Activated T-helper 1 cell treated with anti-CD3 and anti-CD28 coated beads, Interleukin-12 subunit alpha, Interleukin-12 subunit beta, Interleukin-2, Interleukin-4 antibody, amounts not matched to agents 30 ng/mL and 10 ng/mL and 1 ng/mL, durations not matched to agents 14 hours and 24 hours and 36 hours (primary cell): ENCODE measurements around the gene GPD2. TPM values are rescaled to one million over a fixed set of nuclear protein-coding genes. Genes with fewer than 3 reads are reported as not detected.

ENCODE experiments used
- DNase-seq: peaks from one replicate; pipeline ENCODE4 v3.0.0; 2021; ENCODE audit warnings: low spot score
- H3K27ac Mint-ChIP-seq: one replicate; pipeline ENCODE4 v1.8.0; 2021; ENCODE audit warnings: mild to moderate bottlenecking, mixed read lengths
- H3K27me3 Mint-ChIP-seq: one replicate; pipeline ENCODE4 v1.8.0; 2022; ENCODE audit warnings: mild to moderate bottlenecking, moderate library complexity, mixed read lengths; ENCODE audit not compliant: insufficient read depth
- H3K36me3 Mint-ChIP-seq: one replicate; pipeline ENCODE4 v1.8.0; 2021; ENCODE audit warnings: low read depth, mixed read lengths
- H3K4me1 Mint-ChIP-seq: one replicate; pipeline ENCODE4 v1.8.0; 2021; ENCODE audit warnings: low read depth, mixed read lengths
- H3K4me3 Mint-ChIP-seq: one replicate; pipeline ENCODE4 v1.8.0; 2021; ENCODE audit warnings: mild to moderate bottlenecking, moderate library complexity, mixed read lengths
- H3K9me3 Mint-ChIP-seq: one replicate; pipeline ENCODE4 v1.8.0; 2021; ENCODE audit warnings: mixed read lengths
- intact Hi-C: fragments of 100-400 bp; cut with micrococcal nuclease; formaldehyde crosslinking; loops from one replicate; pipeline ENCODE4 v1.15.1; 2024
- total RNA-seq: library from RNA; stranded (reverse); gene quantifications from 2 replicates; pipeline ENCODE4 v1.2.3, GENCODE V29; 2022

GPD2 gene
- total RNA-seq, 1 donor from 2014 or later: 18.1 TPM

DNA sequence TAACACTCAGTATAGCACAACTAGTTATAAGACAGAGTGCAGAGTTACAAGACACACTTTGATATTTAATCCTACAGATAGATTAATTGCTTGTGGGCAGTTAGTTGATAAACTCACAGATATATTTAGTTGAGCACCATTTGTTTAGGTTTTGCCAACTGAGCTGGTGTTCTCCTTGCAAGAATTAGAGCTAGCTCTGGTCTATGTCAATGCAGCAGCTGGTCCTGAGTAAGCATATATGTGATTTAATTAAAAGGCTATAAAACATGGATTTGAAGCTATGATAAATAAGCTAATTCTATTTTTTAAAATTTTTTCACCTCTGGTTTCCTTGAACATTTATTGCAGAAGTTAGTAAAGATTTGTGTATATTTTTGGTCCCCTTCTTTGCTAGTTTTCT, 35.6 kb downstream of the GPD2 start:
- Mint-ChIP-seq H3K36me3 (peaks cover 10% of the 10 kb centered on the region), H3K4me1 (peaks cover 75% of the 10 kb centered on the region), H3K4me3 (no peak overlapping the region), H3K27me3 (no peaks in the 10 kb centered on the region), H3K27ac (no peak overlapping the region), H3K9me3 (no peaks in the 10 kb centered on the region)
- intact Hi-C loops: loop anchor here (5.0 kb wide), 1 partner anchor 116 kb away; no protein-coding TSS in a partner anchor
- no peak for DNase-seq

DNA sequence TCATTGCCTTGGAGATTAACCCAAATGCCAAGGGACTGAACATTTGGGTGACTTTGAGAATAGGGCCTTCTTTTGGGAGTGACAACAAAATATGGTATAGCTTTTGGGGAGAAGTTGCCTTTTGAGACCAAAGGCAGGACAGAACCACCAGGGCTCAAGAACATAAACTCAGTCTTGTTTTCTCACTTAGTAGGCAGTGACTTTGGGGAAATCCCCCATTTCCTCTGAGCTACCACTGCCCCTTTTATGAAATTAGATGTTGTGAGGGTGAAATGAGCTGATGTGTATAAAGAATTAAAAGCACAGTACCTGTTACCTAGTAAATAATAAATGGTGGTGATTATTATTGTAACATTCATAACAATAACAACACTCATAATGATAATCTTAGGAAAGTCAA, 36.5 kb downstream of the GPD2 start:
- Mint-ChIP-seq H3K27ac (no peak overlapping the region), H3K4me3 (no peak overlapping the region), H3K27me3 (no peaks in the 10 kb centered on the region), H3K4me1 (peaks cover 77% of the 10 kb centered on the region), H3K9me3 (no peaks in the 10 kb centered on the region), H3K36me3 (peaks cover 15% of the 10 kb centered on the region)
- intact Hi-C loops: loop anchor here (5.0 kb wide), 1 partner anchor 115 kb away; no protein-coding TSS in a partner anchor
- DNase-seq: peak; percentile 2

DNA sequence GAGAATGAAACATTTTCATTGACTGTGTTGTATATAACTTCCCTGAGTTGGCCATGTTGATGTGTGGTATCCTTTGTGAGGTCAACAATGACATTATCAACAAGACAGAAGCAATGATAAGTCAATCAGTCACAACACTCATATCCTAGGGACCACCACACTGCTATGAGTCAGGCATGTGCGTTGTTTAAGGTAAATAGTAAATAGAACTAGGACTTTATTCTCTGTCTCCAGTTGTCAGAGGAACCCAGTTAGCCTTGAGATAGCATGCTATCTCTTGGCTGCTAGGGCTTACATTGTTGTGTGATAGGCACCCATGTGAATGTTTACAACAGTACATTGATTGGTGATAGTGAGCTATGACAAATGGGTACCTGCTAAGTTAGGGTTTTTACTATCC, 37.3 kb downstream of the GPD2 start:
- Mint-ChIP-seq H3K9me3 (no peaks in the 10 kb centered on the region), H3K27ac (no peak overlapping the region), H3K4me1 (peaks cover 72% of the 10 kb centered on the region), H3K4me3 (no peak overlapping the region), H3K36me3 (peaks cover 16% of the 10 kb centered on the region), H3K27me3 (no peaks in the 10 kb centered on the region)
- DNase-seq: no peak
- intact Hi-C loops: loop anchor here (5.0 kb wide), 1 partner anchor 114 kb away; no protein-coding TSS in a partner anchor

DNA sequence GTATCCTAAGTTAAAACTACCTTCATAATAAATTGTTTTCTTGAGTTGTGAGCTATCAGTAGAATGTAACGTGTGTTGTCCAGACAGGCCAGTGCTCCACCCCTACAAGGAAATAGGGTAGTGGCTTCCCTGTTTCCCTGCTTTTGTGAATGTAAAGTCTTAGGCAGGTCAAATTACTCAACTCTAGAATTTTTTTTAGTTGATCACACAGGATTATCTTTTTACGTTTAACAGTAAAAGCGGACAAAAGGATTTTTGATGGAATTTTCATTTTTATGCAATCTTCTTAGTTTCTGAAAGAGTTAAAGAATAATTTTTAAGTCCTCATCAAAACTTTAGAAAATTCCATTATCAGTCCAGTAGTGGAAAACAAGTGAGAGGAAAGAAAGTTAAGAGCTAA, 38.2 kb downstream of the GPD2 start:
- Mint-ChIP-seq H3K27ac (no peak overlapping the region), H3K4me3 (no peak overlapping the region), H3K4me1 (peaks cover 74% of the 10 kb centered on the region), H3K27me3 (no peaks in the 10 kb centered on the region), H3K9me3 (no peaks in the 10 kb centered on the region), H3K36me3 (peaks cover 16% of the 10 kb centered on the region)
- intact Hi-C loops: loop anchor here (5.0 kb wide), 1 partner anchor 113 kb away; no protein-coding TSS in a partner anchor
- no peak for DNase-seq

DNA sequence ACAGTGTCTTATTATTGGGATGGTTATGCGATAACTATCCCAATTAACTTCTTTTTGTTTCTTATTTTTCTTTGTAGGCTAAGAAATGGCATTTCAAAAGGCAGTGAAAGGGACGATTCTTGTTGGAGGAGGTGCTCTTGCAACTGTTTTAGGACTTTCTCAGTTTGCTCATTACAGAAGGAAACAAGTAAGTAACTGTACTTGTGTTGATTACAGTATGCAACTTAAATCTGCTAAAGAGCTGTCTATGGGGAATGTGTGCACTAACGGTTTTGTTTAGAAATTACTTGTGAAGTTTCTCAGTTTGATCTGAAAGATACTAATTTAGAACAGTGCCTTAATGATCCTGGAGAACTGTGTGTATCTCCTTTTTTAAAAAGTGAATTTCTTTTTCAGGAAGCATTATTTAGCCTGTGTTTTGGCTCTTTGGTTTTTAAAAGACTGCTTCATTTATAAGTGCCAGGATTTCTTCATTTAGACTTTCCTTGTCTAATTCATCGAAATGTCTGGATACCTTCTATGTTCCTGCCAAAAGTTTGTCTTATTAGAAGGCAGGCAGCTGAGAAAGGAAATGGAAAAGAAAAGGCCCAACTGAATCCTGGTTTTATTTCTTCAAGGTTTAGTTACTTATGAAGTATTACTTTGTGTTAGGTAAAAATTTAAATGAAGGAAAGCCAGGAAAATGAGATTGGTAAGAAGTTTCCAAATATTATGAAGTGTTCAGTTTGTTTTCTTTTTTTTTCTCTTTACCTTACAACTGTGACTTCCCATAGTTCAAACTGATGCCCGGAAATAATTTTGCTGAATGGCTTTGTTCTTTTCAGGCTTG, 40.1 kb downstream of the GPD2 start:
- H3K27me3 Mint-ChIP-seq: no peaks in the 10 kb centered on the region
- peaks cover 74% of the 10 kb centered on the region for H3K4me1 Mint-ChIP-seq
- DNase-seq: no peak
- peaks cover 15% of the 10 kb centered on the region for H3K36me3 Mint-ChIP-seq
- intact Hi-C loops: loop anchor here (1.0 to 5.0 kb wide), 7 partner anchors 14 to 420 kb away; partner anchors contain the start of gene GPD2
- peak overlapping the region; percentile 76 for H3K4me3 Mint-ChIP-seq
- peak overlapping the region; percentile 92 for H3K27ac Mint-ChIP-seq
- H3K9me3 Mint-ChIP-seq: no peaks in the 10 kb centered on the region

DNA sequence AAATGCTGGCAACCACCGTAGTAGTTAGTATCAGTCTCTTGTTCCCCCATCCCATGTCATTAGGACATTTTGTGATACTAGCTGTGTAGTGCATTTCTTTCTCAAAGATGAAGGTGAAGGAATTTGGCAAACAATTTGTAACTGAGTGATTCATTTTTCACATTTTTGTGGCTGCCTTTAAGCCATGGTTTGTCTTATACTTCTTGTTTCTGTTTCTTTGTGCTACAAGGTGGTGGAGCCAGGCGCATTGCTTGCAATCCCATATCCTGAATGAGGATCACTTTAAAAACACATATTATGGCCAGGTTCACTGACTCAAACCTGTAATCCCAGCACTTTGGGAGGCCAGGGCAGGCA, 40.6 kb downstream of the GPD2 start:
- Mint-ChIP-seq H3K27ac (peak overlapping the region; percentile 92), H3K9me3 (no peaks in the 10 kb centered on the region), H3K36me3 (peaks cover 12% of the 10 kb centered on the region), H3K4me3 (peak overlapping the region; percentile 76), H3K4me1 (peaks cover 69% of the 10 kb centered on the region), H3K27me3 (no peaks in the 10 kb centered on the region)
- intact Hi-C loops: loop anchor here (1.0 to 5.0 kb wide), 7 partner anchors 13 to 419 kb away; partner anchors contain the start of gene GPD2
- peak; percentile 11 for DNase-seq

DNA sequence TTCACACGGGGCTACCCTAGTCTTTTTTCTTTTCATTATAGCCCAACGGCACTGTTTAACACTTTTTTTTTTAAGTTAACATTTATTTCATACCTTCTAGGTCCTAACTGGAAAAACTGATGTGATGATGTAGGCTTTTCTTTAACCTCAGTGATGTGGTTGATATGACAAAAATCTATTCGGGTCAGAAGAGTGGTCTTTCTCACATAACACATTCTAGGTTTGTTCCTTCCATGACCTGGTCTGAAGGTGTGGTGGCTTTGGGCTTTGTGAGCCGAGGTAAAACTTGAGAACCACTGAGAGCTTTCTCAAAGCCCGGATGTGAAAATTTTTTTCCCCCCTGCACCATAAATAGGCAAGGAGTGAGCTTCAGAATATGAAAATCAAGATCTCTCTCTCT, 44.2 kb downstream of the GPD2 start:
- no peaks in the 10 kb centered on the region for H3K9me3 Mint-ChIP-seq
- intact Hi-C loops: no loop called here
- no peak for DNase-seq
- no peak overlapping the region for H3K4me3 Mint-ChIP-seq
- H3K4me1 Mint-ChIP-seq: peaks cover 71% of the 10 kb centered on the region
- H3K27me3 Mint-ChIP-seq: no peaks in the 10 kb centered on the region
- H3K36me3 Mint-ChIP-seq: peaks cover 17% of the 10 kb centered on the region
- peak overlapping the region; percentile 7 for H3K27ac Mint-ChIP-seq

DNA sequence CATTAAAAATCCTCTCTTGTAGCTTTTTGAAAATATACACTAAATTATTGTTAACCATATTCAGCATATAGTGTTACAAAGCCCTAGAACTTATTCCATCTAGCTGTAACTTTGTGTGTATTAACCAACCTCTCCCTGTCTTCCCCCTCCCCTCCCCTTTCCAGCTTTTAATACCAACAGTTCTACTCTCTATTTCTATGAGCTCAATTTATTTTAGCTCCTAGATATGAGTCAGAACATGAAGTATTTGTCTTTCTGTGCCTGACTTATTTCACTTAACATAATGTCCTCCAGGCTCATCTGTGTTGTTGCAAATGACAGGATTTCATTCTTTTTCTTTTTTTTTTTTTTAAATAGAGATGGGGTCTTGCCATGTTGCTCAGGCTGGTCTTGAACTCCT, 45.1 kb downstream of the GPD2 start:
- intact Hi-C loops: no loop called here
- H3K9me3 Mint-ChIP-seq: no peaks in the 10 kb centered on the region
- no peak for DNase-seq
- peaks cover 20% of the 10 kb centered on the region for H3K36me3 Mint-ChIP-seq
- peaks cover 70% of the 10 kb centered on the region for H3K4me1 Mint-ChIP-seq
- H3K27ac Mint-ChIP-seq: no peak overlapping the region
- no peaks in the 10 kb centered on the region for H3K27me3 Mint-ChIP-seq
- H3K4me3 Mint-ChIP-seq: no peak overlapping the region

DNA sequence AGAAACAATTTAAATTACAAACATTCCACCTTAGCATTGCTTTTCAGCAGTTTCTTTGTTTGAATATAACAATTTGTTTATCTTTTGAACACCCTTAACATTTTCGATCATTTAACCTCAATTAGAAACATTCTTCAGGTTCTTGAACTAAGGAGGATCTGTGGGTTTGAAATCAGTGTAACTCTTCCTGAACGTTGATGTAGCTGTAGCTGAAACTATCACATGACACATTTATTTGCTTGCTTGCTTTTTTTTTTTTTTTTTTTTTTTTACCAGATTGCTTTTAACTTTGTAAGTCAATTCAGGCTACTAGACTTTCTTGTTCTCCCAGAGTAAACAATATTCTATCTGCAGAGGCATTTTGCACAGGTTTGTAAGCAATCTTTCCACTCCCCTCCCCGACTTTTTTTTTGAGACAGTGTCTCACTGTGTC, 47.6 kb downstream of the GPD2 start:
- H3K9me3 Mint-ChIP-seq: no peaks in the 10 kb centered on the region
- no peak overlapping the region for H3K27ac Mint-ChIP-seq
- DNase-seq: no peak
- no peaks in the 10 kb centered on the region for H3K27me3 Mint-ChIP-seq
- H3K36me3 Mint-ChIP-seq: peaks cover 13% of the 10 kb centered on the region
- peaks cover 72% of the 10 kb centered on the region for H3K4me1 Mint-ChIP-seq
- intact Hi-C loops: no loop called here
- no peak overlapping the region for H3K4me3 Mint-ChIP-seq

DNA sequence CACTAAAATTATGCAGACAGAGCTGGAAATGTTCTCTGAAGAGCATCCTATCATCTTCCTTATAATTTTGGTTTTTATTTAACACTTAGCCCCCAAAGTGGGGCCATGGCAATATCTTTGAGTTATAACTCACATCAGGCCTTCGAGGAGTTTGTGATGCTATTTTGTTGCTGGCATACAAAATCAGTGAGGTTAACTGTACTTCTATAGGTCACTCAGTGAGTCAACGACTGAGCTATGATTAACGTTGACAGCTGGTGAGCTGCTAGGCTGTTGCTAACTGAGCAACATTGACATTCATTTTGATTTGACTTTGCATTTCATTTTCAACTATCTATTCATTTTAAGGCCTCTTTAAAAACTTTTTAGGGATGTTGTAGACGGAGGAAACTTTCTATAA, 50.0 kb downstream of the GPD2 start:
- Mint-ChIP-seq H3K4me1 (peaks cover 76% of the 10 kb centered on the region), H3K36me3 (peaks cover 9% of the 10 kb centered on the region), H3K27me3 (no peaks in the 10 kb centered on the region), H3K9me3 (no peaks in the 10 kb centered on the region), H3K27ac (no peak overlapping the region), H3K4me3 (no peak overlapping the region)
- DNase-seq: no peak
- intact Hi-C loops: loop anchor here (5.0 kb wide), 1 partner anchor 36 kb away; no protein-coding TSS in a partner anchor

DNA sequence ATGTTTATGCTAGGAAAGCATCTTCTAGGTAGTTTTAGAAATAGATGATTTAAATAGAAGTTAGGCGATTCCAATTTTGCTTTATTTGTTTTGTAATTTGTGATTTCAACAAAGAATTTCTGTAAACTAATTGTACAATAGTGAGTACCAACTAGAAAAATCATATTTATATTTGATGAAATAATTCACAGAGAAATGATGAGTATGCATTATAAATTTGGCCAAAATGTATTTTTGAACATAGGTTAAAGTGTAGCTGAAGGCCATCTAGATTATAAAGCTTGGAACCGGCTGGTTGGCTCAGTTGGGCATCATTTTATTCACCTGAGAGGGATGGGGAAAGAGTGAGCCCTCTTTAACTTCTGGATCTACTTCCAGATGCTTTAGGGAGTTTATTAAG, 50.4 kb downstream of the GPD2 start:
- Mint-ChIP-seq H3K27ac (no peak overlapping the region), H3K4me3 (no peak overlapping the region), H3K9me3 (no peaks in the 10 kb centered on the region), H3K36me3 (peaks cover 9% of the 10 kb centered on the region), H3K27me3 (no peaks in the 10 kb centered on the region), H3K4me1 (peaks cover 79% of the 10 kb centered on the region)
- no peak for DNase-seq
- intact Hi-C loops: loop anchor here (5.0 kb wide), 1 partner anchor 36 kb away; no protein-coding TSS in a partner anchor

DNA sequence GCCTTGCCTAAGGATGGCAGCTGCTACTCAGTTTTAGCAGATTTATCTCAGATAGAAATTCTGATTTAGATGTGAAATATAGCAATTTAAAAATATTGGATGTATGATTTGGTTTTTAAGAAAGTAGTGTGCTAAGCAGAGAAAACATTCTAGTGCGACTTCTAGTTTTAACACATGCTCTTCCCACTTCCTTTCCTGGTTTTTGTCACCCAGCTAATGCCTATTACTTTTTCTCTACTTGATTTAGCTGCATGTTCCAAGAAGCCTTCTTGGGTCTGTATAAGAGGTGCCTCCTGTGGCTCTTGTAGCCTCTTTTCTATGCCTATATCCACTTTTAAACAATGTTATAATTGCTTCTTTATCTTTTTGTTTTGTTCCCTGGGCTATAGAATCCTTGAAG, 53.0 kb downstream of the GPD2 start:
- no peaks in the 10 kb centered on the region for H3K27me3 Mint-ChIP-seq
- peaks cover 9% of the 10 kb centered on the region for H3K36me3 Mint-ChIP-seq
- no peaks in the 10 kb centered on the region for H3K9me3 Mint-ChIP-seq
- no peak overlapping the region for H3K27ac Mint-ChIP-seq
- no peak for DNase-seq
- intact Hi-C loops: loop anchor here (5.0 kb wide), 1 partner anchor 33 kb away; no protein-coding TSS in a partner anchor
- H3K4me1 Mint-ChIP-seq: peaks cover 71% of the 10 kb centered on the region
- no peak overlapping the region for H3K4me3 Mint-ChIP-seq

DNA sequence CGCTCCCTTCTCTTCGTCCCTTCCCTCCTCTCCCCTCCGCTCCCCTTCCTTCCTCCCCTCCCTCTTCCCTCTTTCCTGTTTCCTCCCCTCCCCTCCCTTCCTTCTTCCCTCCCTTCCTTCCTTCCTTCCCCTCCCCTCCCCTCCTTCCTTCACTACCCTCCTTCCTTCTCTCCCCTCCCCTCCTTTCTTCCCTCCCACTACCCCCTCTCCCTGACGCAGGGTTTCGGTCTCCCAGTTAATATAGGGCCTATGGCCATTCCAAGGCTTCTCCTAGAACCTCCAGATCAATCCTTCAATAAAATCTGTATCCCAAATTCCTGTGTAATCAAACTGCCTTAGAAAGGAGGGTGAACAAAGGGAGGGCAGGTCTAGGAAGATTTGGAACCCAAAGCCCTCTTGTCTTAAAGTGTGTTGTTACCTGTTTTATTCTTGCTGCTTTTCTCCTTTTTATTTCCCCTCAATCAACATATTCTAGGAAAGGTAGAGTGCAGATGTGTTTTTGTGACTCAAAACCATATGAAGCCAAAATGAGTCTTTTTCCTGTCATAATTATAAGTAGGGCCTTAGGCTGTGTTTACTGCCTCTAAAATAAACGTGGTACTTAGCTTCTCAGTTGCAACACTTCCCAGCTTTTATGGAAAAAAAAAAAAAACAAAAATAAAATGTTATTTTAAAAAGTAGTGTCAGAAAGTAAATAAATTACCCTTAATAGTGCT, 53.7 kb downstream of the GPD2 start:
- no peak for DNase-seq
- intact Hi-C loops: loop anchor here (1.0 to 5.0 kb wide), 2 partner anchors 14 to 32 kb away; no protein-coding TSS in a partner anchor
- H3K9me3 Mint-ChIP-seq: no peaks in the 10 kb centered on the region
- peak overlapping the region; percentile 31 for H3K4me3 Mint-ChIP-seq
- peak overlapping the region; percentile 68 for H3K27ac Mint-ChIP-seq
- H3K4me1 Mint-ChIP-seq: peaks cover 68% of the 10 kb centered on the region
- no peaks in the 10 kb centered on the region for H3K27me3 Mint-ChIP-seq
- H3K36me3 Mint-ChIP-seq: peaks cover 7% of the 10 kb centered on the region
